Measurements from ENCODE around the gene AZIN2. TPM values are rescaled to one million over a fixed set of nuclear protein-coding genes. Genes with fewer than 3 reads are reported as not detected.

Gene AZIN2
- total RNA-seq, 1 donor from 2014 or later = 5.7 TPM

- Histone ChIP-seq H3K9me3 (ENCODE audit: control insufficient read depth in 3 of 3, low read length in 3 of 3) (no peaks in the 10 kb centered on the region), H3K4me3 (ENCODE audit: low read length in 3 of 3) (no peak overlapping the region), H3K4me1 (ENCODE audit: control insufficient read depth in 3 of 3, insufficient read depth in 3 of 3, low read length in 3 of 3) (peaks cover 14 to 33% (median 20%) of the 10 kb centered on the region in 3 donors), H3K36me3 (ENCODE audit: control insufficient read depth in 3 of 3, insufficient read depth in 3 of 3, low read length in 3 of 3) (no peaks in the 10 kb centered on the region), H3K27ac (ENCODE audit: low read depth, low read length) (peak overlapping the region; percentile 19), H3K27me3 (ENCODE audit: control insufficient read depth in 3 of 3, insufficient read depth in 3 of 3, low read length in 3 of 3) (no peaks in the 10 kb centered on the region), H3K9ac (ENCODE audit: low read depth in 1 of 3, low read length in 3 of 3) (no peak overlapping the region)
Observed at GRCh38 chr1:33152685-33153432, 71.9 kb downstream of the AZIN2 start.

- Histone ChIP-seq H3K9me3 (ENCODE audit: control insufficient read depth in 3 of 3, low read length in 3 of 3) (no peaks in the 10 kb centered on the region), H3K27me3 (ENCODE audit: control insufficient read depth in 3 of 3, insufficient read depth in 3 of 3, low read length in 3 of 3) (no peaks in the 10 kb centered on the region), H3K27ac (ENCODE audit: low read depth, low read length) (no peak overlapping the region), H3K4me3 (ENCODE audit: low read length in 3 of 3) (no peak overlapping the region), H3K9ac (ENCODE audit: low read depth in 1 of 3, low read length in 3 of 3) (no peak overlapping the region), H3K4me1 (ENCODE audit: control insufficient read depth in 3 of 3, insufficient read depth in 3 of 3, low read length in 3 of 3) (peaks cover 14 to 33% (median 20%) of the 10 kb centered on the region in 3 donors), H3K36me3 (ENCODE audit: control insufficient read depth in 3 of 3, insufficient read depth in 3 of 3, low read length in 3 of 3) (peaks cover 0 to 6% (median 4%) of the 10 kb centered on the region in 3 donors)
Observed at GRCh38 chr1:33153650-33154049, 72.7 kb downstream of the AZIN2 start.

- peak overlapping the region in 1 of 3 donors; percentile 35 for H3K9ac ChIP-seq (ENCODE audit: low read depth in 1 of 3, low read length in 3 of 3)
- H3K27me3 ChIP-seq (ENCODE audit: control insufficient read depth in 3 of 3, insufficient read depth in 3 of 3, low read length in 3 of 3) = no peaks in the 10 kb centered on the region
- H3K27ac ChIP-seq (ENCODE audit: low read depth, low read length) = no peak overlapping the region
- H3K9me3 ChIP-seq (ENCODE audit: control insufficient read depth in 3 of 3, low read length in 3 of 3) = no peaks in the 10 kb centered on the region
- no peak overlapping the region for H3K4me3 ChIP-seq (ENCODE audit: low read length in 3 of 3)
- peaks cover 0 to 7% (median 4%) of the 10 kb centered on the region in 3 donors for H3K36me3 ChIP-seq (ENCODE audit: control insufficient read depth in 3 of 3, insufficient read depth in 3 of 3, low read length in 3 of 3)
- H3K4me1 ChIP-seq (ENCODE audit: control insufficient read depth in 3 of 3, insufficient read depth in 3 of 3, low read length in 3 of 3) = peaks cover 18 to 30% (median 21%) of the 10 kb centered on the region in 3 donors
Observed at GRCh38 chr1:33155877-33156538, 75.1 kb downstream of the AZIN2 start.

GRCh38 chr1:33157131-33157530 lies 76.2 kb downstream of the AZIN2 start:
- no peak overlapping the region for H3K4me3 ChIP-seq (ENCODE audit: low read length in 3 of 3)
- no peak overlapping the region for H3K27ac ChIP-seq (ENCODE audit: low read depth, low read length)
- no peaks in the 10 kb centered on the region for H3K27me3 ChIP-seq (ENCODE audit: control insufficient read depth in 3 of 3, insufficient read depth in 3 of 3, low read length in 3 of 3)
- H3K4me1 ChIP-seq (ENCODE audit: control insufficient read depth in 3 of 3, insufficient read depth in 3 of 3, low read length in 3 of 3) = peaks cover 20 to 29% (median 28%) of the 10 kb centered on the region in 3 donors
- H3K36me3 ChIP-seq (ENCODE audit: control insufficient read depth in 3 of 3, insufficient read depth in 3 of 3, low read length in 3 of 3) = peaks cover 0 to 7% (median 4%) of the 10 kb centered on the region in 3 donors
- no peak overlapping the region for H3K9ac ChIP-seq (ENCODE audit: low read depth in 1 of 3, low read length in 3 of 3)
- H3K9me3 ChIP-seq (ENCODE audit: control insufficient read depth in 3 of 3, low read length in 3 of 3) = no peaks in the 10 kb centered on the region

- Histone ChIP-seq H3K27ac (ENCODE audit: low read depth, low read length) (no peak overlapping the region), H3K9me3 (ENCODE audit: control insufficient read depth in 3 of 3, low read length in 3 of 3) (no peaks in the 10 kb centered on the region), H3K4me3 (ENCODE audit: low read length in 3 of 3) (no peak overlapping the region), H3K27me3 (ENCODE audit: control insufficient read depth in 3 of 3, insufficient read depth in 3 of 3, low read length in 3 of 3) (no peaks in the 10 kb centered on the region), H3K36me3 (ENCODE audit: control insufficient read depth in 3 of 3, insufficient read depth in 3 of 3, low read length in 3 of 3) (peaks cover 0 to 7% (median 4%) of the 10 kb centered on the region in 3 donors), H3K4me1 (ENCODE audit: control insufficient read depth in 3 of 3, insufficient read depth in 3 of 3, low read length in 3 of 3) (peaks cover 16 to 23% (median 21%) of the 10 kb centered on the region in 3 donors), H3K9ac (ENCODE audit: low read depth in 1 of 3, low read length in 3 of 3) (no peak overlapping the region)
Observed at GRCh38 chr1:33158366-33158765, 77.4 kb downstream of the AZIN2 start.

- H3K4me3 ChIP-seq (ENCODE audit: low read length in 3 of 3) = no peak overlapping the region
- H3K9ac ChIP-seq (ENCODE audit: low read depth in 1 of 3, low read length in 3 of 3) = no peak overlapping the region
- no peak overlapping the region for H3K27ac ChIP-seq (ENCODE audit: low read depth, low read length)
- no peaks in the 10 kb centered on the region for H3K9me3 ChIP-seq (ENCODE audit: control insufficient read depth in 3 of 3, low read length in 3 of 3)
- H3K36me3 ChIP-seq (ENCODE audit: control insufficient read depth in 3 of 3, insufficient read depth in 3 of 3, low read length in 3 of 3) = peaks cover 0 to 7% (median 4%) of the 10 kb centered on the region in 3 donors
- H3K27me3 ChIP-seq (ENCODE audit: control insufficient read depth in 3 of 3, insufficient read depth in 3 of 3, low read length in 3 of 3) = no peaks in the 10 kb centered on the region
- H3K4me1 ChIP-seq (ENCODE audit: control insufficient read depth in 3 of 3, insufficient read depth in 3 of 3, low read length in 3 of 3) = peaks cover 11 to 17% (median 15%) of the 10 kb centered on the region in 3 donors
Observed at GRCh38 chr1:33159577-33159976, 78.6 kb downstream of the AZIN2 start.

GRCh38 chr1:33161061-33161681 lies 80.2 kb downstream of the AZIN2 start:
- Histone ChIP-seq H3K36me3 (ENCODE audit: control insufficient read depth in 3 of 3, insufficient read depth in 3 of 3, low read length in 3 of 3) (peaks cover 0 to 7% (median 4%) of the 10 kb centered on the region in 3 donors), H3K4me1 (ENCODE audit: control insufficient read depth in 3 of 3, insufficient read depth in 3 of 3, low read length in 3 of 3) (peaks cover 9 to 12% (median 10%) of the 10 kb centered on the region in 3 donors), H3K4me3 (ENCODE audit: low read length in 3 of 3) (no peak overlapping the region), H3K9ac (ENCODE audit: low read depth in 1 of 3, low read length in 3 of 3) (no peak overlapping the region), H3K27ac (ENCODE audit: low read depth, low read length) (no peak overlapping the region), H3K27me3 (ENCODE audit: control insufficient read depth in 3 of 3, insufficient read depth in 3 of 3, low read length in 3 of 3) (no peaks in the 10 kb centered on the region), H3K9me3 (ENCODE audit: control insufficient read depth in 3 of 3, low read length in 3 of 3) (no peaks in the 10 kb centered on the region)

- no peak overlapping the region for H3K27ac ChIP-seq (ENCODE audit: low read depth, low read length)
- no peaks in the 10 kb centered on the region for H3K27me3 ChIP-seq (ENCODE audit: control insufficient read depth in 3 of 3, insufficient read depth in 3 of 3, low read length in 3 of 3)
- H3K9ac ChIP-seq (ENCODE audit: low read depth in 1 of 3, low read length in 3 of 3) = no peak overlapping the region
- H3K9me3 ChIP-seq (ENCODE audit: control insufficient read depth in 3 of 3, low read length in 3 of 3) = no peaks in the 10 kb centered on the region
- H3K4me3 ChIP-seq (ENCODE audit: low read length in 3 of 3) = no peak overlapping the region
- peaks cover 0 to 11% (median 4%) of the 10 kb centered on the region in 3 donors for H3K36me3 ChIP-seq (ENCODE audit: control insufficient read depth in 3 of 3, insufficient read depth in 3 of 3, low read length in 3 of 3)
- H3K4me1 ChIP-seq (ENCODE audit: control insufficient read depth in 3 of 3, insufficient read depth in 3 of 3, low read length in 3 of 3) = peaks cover 7 to 9% (median 9%) of the 10 kb centered on the region in 3 donors
Observed at GRCh38 chr1:33162141-33162540, 81.2 kb downstream of the AZIN2 start.

- H3K9ac ChIP-seq (ENCODE audit: low read depth in 1 of 3, low read length in 3 of 3) = no peak overlapping the region
- peaks cover 7 to 9% (median 9%) of the 10 kb centered on the region in 3 donors for H3K4me1 ChIP-seq (ENCODE audit: control insufficient read depth in 3 of 3, insufficient read depth in 3 of 3, low read length in 3 of 3)
- H3K4me3 ChIP-seq (ENCODE audit: low read length in 3 of 3) = no peak overlapping the region
- H3K27me3 ChIP-seq (ENCODE audit: control insufficient read depth in 3 of 3, insufficient read depth in 3 of 3, low read length in 3 of 3) = no peaks in the 10 kb centered on the region
- H3K27ac ChIP-seq (ENCODE audit: low read depth, low read length) = no peak overlapping the region
- H3K9me3 ChIP-seq (ENCODE audit: control insufficient read depth in 3 of 3, low read length in 3 of 3) = no peaks in the 10 kb centered on the region
- H3K36me3 ChIP-seq (ENCODE audit: control insufficient read depth in 3 of 3, insufficient read depth in 3 of 3, low read length in 3 of 3) = peaks cover 0 to 10% (median 0%) of the 10 kb centered on the region in 3 donors
Observed at GRCh38 chr1:33163621-33164519, 82.9 kb downstream of the AZIN2 start.

Data from skeletal muscle tissue (tissue), 4 donors.